ENCODE results near the gene CHN2. TPM values are rescaled to one million over a fixed set of nuclear protein-coding genes. Genes with fewer than 3 reads are reported as not detected.
A peak's percentile ranks its signal among the peaks of the same experiment; 100 is the strongest.
"Not testable (repeated sequence)": the region's sequence is repeated elsewhere in the genome, so short reads cannot be mapped to it uniquely, and the experiment has no call there.

The CHN2 gene
- total RNA-seq, 1 experiment from 2014 or later: 18.8 TPM

- no peak overlapping the region for H3K27ac Mint-ChIP-seq (ENCODE audit: unreplicated experiment)
- DNase-seq: no peak
- no peaks in the 10 kb centered on the region; the same call in 1 of the 2 replicates for H3K9me3 ChIP-seq
- POLR2A ChIA-PET: no interaction called here
- no peaks in the 10 kb centered on the region for H3K36me3 ChIP-seq (ENCODE audit: control insufficient read depth, insufficient read depth, low read length)
- no peak overlapping the region for H3K4me3 Mint-ChIP-seq (ENCODE audit: unreplicated experiment)
- H3K4me3 ChIP-seq (ENCODE audit: low read depth, low read length): no peak overlapping the region
- TF ChIP-seq CTCF (IDR thresholded peaks at IDR 0.05; ENCODE audit: insufficient read depth in 1 of 2, low read depth in 1 of 2, low read length in 1 of 2, severe bottlenecking in 1 of 2, unreplicated experiment in 1 of 2): no peak
- intact Hi-C loops (cut with micrococcal nuclease; ENCODE audit: unreplicated experiment): no loop called here
- no TSS peak for BruUV-seq (replicated peaks)
- CTCF ChIA-PET: no interaction called here
- H3K27me3 ChIP-seq (replicated peaks; ENCODE audit: control insufficient read depth, insufficient read depth, low read length): no peaks in the 10 kb centered on the region
- H3K4me1 Mint-ChIP-seq (ENCODE audit: low read depth, unreplicated experiment): peaks cover 7% of the 10 kb centered on the region
- peaks cover 9% of the 10 kb centered on the region for H3K9me3 Mint-ChIP-seq (ENCODE audit: unreplicated experiment)
- no peaks in the 10 kb centered on the region for H3K27me3 Mint-ChIP-seq (ENCODE audit: insufficient read depth, unreplicated experiment)
- no peaks in the 10 kb centered on the region for H3K36me3 Mint-ChIP-seq (ENCODE audit: insufficient read depth, unreplicated experiment)
- no peaks in the 10 kb centered on the region for H3K4me1 ChIP-seq
Measured at GRCh38 chr7:29518616-29519015, 324.0 kb downstream of the CHN2 start.

- intact Hi-C loops (cut with micrococcal nuclease; ENCODE audit: unreplicated experiment): no loop called here
- POLR2A ChIA-PET: no interaction called here
Measured at GRCh38 chr7:29523728-29524127, 329.2 kb downstream of the CHN2 start.

GRCh38 chr7:29527505-29528108 lies 333.0 kb downstream of the CHN2 start:
- ChIA-PET POLR2A (no interaction called here), CTCF (no interaction called here)
- no peak for DNase-seq
- Histone ChIP-seq H3K9me3 (no peaks in the 10 kb centered on the region), H3K27me3 (replicated peaks; ENCODE audit: control insufficient read depth, insufficient read depth, low read length) (no peaks in the 10 kb centered on the region), H3K4me3 (ENCODE audit: low read depth, low read length) (no peak overlapping the region), H3K4me1 (no peaks in the 10 kb centered on the region), H3K36me3 (ENCODE audit: control insufficient read depth, insufficient read depth, low read length) (no peaks in the 10 kb centered on the region)
- H3K36me3 Mint-ChIP-seq (ENCODE audit: insufficient read depth, unreplicated experiment): no peaks in the 10 kb centered on the region
- no peak overlapping the region for H3K27ac Mint-ChIP-seq (ENCODE audit: unreplicated experiment)
- no peak for TF ChIP-seq CTCF (IDR thresholded peaks at IDR 0.05; ENCODE audit: insufficient read depth in 1 of 2, low read depth in 1 of 2, low read length in 1 of 2, severe bottlenecking in 1 of 2, unreplicated experiment in 1 of 2)
- intact Hi-C loops (cut with micrococcal nuclease; ENCODE audit: unreplicated experiment): no loop called here
- H3K27me3 Mint-ChIP-seq (ENCODE audit: insufficient read depth, unreplicated experiment): no peaks in the 10 kb centered on the region
- no TSS peak for BruUV-seq (replicated peaks)
- H3K9me3 Mint-ChIP-seq (ENCODE audit: unreplicated experiment): no peaks in the 10 kb centered on the region
- H3K4me3 Mint-ChIP-seq (ENCODE audit: unreplicated experiment): no peak overlapping the region
- H3K4me1 Mint-ChIP-seq (ENCODE audit: low read depth, unreplicated experiment): no peaks in the 10 kb centered on the region

More at GRCh38 chr7:29523728-29524127, 329.2 kb downstream of the CHN2 start:
- no peaks in the 10 kb centered on the region for H3K27me3 ChIP-seq (replicated peaks; ENCODE audit: control insufficient read depth, insufficient read depth, low read length)
- Mint-ChIP-seq H3K36me3 (ENCODE audit: insufficient read depth, unreplicated experiment) (no peaks in the 10 kb centered on the region), H3K4me1 (ENCODE audit: low read depth, unreplicated experiment) (no peaks in the 10 kb centered on the region), H3K4me3 (ENCODE audit: unreplicated experiment) (no peak overlapping the region), H3K27ac (ENCODE audit: unreplicated experiment) (no peak overlapping the region), H3K27me3 (ENCODE audit: insufficient read depth, unreplicated experiment) (no peaks in the 10 kb centered on the region), H3K9me3 (ENCODE audit: unreplicated experiment) (peaks cover 9% of the 10 kb centered on the region)
- H3K4me3 ChIP-seq (ENCODE audit: low read depth, low read length): no peak overlapping the region
- CTCF ChIA-PET: no interaction called here
- no TSS peak for BruUV-seq (replicated peaks)
- TF ChIP-seq CTCF (IDR thresholded peaks at IDR 0.05; ENCODE audit: insufficient read depth in 1 of 2, low read depth in 1 of 2, low read length in 1 of 2, severe bottlenecking in 1 of 2, unreplicated experiment in 1 of 2): no peak
- no peaks in the 10 kb centered on the region; the same call in 1 of the 2 replicates for H3K9me3 ChIP-seq
- H3K36me3 ChIP-seq (ENCODE audit: control insufficient read depth, insufficient read depth, low read length): no peaks in the 10 kb centered on the region
- DNase-seq: no peak
- H3K4me1 ChIP-seq: no peaks in the 10 kb centered on the region

GRCh38 chr7:29528526-29528925 lies 334.0 kb downstream of the CHN2 start:
- H3K4me1 Mint-ChIP-seq (ENCODE audit: low read depth, unreplicated experiment); BruUV-seq (replicated peaks); H3K36me3 ChIP-seq (ENCODE audit: control insufficient read depth, insufficient read depth, low read length); H3K4me3 Mint-ChIP-seq (ENCODE audit: unreplicated experiment); H3K9me3 Mint-ChIP-seq (ENCODE audit: unreplicated experiment); CTCF ChIA-PET; H3K4me3 ChIP-seq (ENCODE audit: low read depth, low read length); intact Hi-C loops (cut with micrococcal nuclease; ENCODE audit: unreplicated experiment); H3K4me1 ChIP-seq; H3K36me3 Mint-ChIP-seq (ENCODE audit: insufficient read depth, unreplicated experiment); H3K27me3 Mint-ChIP-seq (ENCODE audit: insufficient read depth, unreplicated experiment); H3K9me3 ChIP-seq; POLR2A ChIA-PET; H3K27ac Mint-ChIP-seq (ENCODE audit: unreplicated experiment); H3K27me3 ChIP-seq (replicated peaks; ENCODE audit: control insufficient read depth, insufficient read depth, low read length): not testable (repeated sequence)
- DNase-seq: peak in 1 of 2 experiments; percentile 7

Data from Caco-2 (cell line).